Measurements from ENCODE around the gene EFHB. TPM values are rescaled to one million over a fixed set of nuclear protein-coding genes. Genes with fewer than 3 reads are reported as not detected.

EFHB gene
- total RNA-seq, 1 experiment from 2014 or later: 0.30 TPM

- TF ChIP-seq ZBTB33 (IDR thresholded peaks at IDR 0.05; ENCODE audit: extremely low read depth, insufficient replicate concordance, low read length) (no peak), CBX3 (IDR thresholded peaks at IDR 0.05; ENCODE audit: low read depth) (no peak), SP1 (IDR thresholded peaks at IDR 0.05; ENCODE audit: low read depth) (no peak), POLR2A (IDR thresholded peaks at IDR 0.05; ENCODE audit: borderline replicate concordance, extremely low read depth, insufficient read depth, insufficient read length) (no peak), POLR2AphosphoS5 (IDR thresholded peaks at IDR 0.05; ENCODE audit: low read depth, low read length) (no peak), ATF3 (IDR thresholded peaks at IDR 0.05) (no peak)
Observed at GRCh38 chr3:19911452-19911851, 22.6 kb downstream of the EFHB start (continued).

GRCh38 chr3:19907523-19907922 is 26.5 kb downstream of the EFHB start:
- TF ChIP-seq CTCF (IDR thresholded peaks at IDR 0.05 in 2 of 3, conservative IDR thresholded peaks at IDR 0.05 in 1 of 3; ENCODE audit: borderline replicate concordance in 1 of 3, insufficient read depth in 1 of 3, low read depth in 2 of 3, low read length in 2 of 3) (no peak), EZH2phosphoT487 (IDR thresholded peaks at IDR 0.05; ENCODE audit: borderline replicate concordance) (no peak), SIN3A (IDR thresholded peaks at IDR 0.05; ENCODE audit: low read depth) (no peak), ELF1 (IDR thresholded peaks at IDR 0.05; ENCODE audit: borderline replicate concordance, low read depth) (no peak), ATF3 (IDR thresholded peaks at IDR 0.05) (no peak), FOSL1 (IDR thresholded peaks at IDR 0.05; ENCODE audit: low read depth) (no peak), YY1 (IDR thresholded peaks at IDR 0.05; ENCODE audit: extremely low read depth, insufficient replicate concordance, low read depth, low read length) (no peak), JUND (IDR thresholded peaks at IDR 0.05) (no peak), CBX3 (IDR thresholded peaks at IDR 0.05; ENCODE audit: low read depth) (no peak), POLR2AphosphoS5 (IDR thresholded peaks at IDR 0.05; ENCODE audit: low read depth, low read length) (no peak), MAX (IDR thresholded peaks at IDR 0.05) (no peak)
- POLR2A ChIA-PET: no interaction called here
- Histone ChIP-seq H2AFZ (ENCODE audit: low read depth, low read length, poor library complexity, severe bottlenecking) (no peak overlapping the region), H3K9ac (ENCODE audit: low read length) (no peak overlapping the region), H3K79me2 (ENCODE audit: insufficient read depth, low read length) (no peaks in the 10 kb centered on the region), H4K20me1 (ENCODE audit: insufficient read depth) (no peaks in the 10 kb centered on the region), H3K9me3 (ENCODE audit: control insufficient read depth in 1 of 2, insufficient read depth in 1 of 2, low read depth in 1 of 2, low read length in 2 of 2) (no peaks in the 10 kb centered on the region), H3K9me2 (ENCODE audit: insufficient read depth) (no peaks in the 10 kb centered on the region), H3K27me3 (ENCODE audit: insufficient read depth, low read length) (no peaks in the 10 kb centered on the region), H3K4me1 (ENCODE audit: control insufficient read depth in 1 of 2, insufficient read depth in 2 of 2, low read length in 2 of 2) (no peaks in the 10 kb centered on the region), H3K4me2 (ENCODE audit: low read length) (no peak overlapping the region), H3K27ac (ENCODE audit: low read depth, low read length) (no peak overlapping the region), H3K36me3 (ENCODE audit: control insufficient read depth in 1 of 2, insufficient read depth in 2 of 2, low read length in 2 of 2) (no peaks in the 10 kb centered on the region), H3K4me3 (replicated peaks in 1 of 2; ENCODE audit: low read depth in 1 of 2, low read length in 2 of 2) (no peak overlapping the region)
- RAD21 ChIA-PET (ENCODE audit: low non-redundant PET in 1 of 2, low total read pairs in 2 of 2, uncharacterized antibody in 2 of 2, unreplicated experiment in 2 of 2): no interaction called here
- DNase-seq (ENCODE audit: low read depth, low spot score) (no peak), ATAC-seq (no peak)
- CTCF ChIA-PET: no interaction called here
- intact Hi-C loops (cut with micrococcal nuclease): no loop called here
- BruUV-seq (replicated peaks): no TSS peak
